ELR (cell line): Measurements from ENCODE around the gene DROSHA.
A peak's percentile ranks its signal among the peaks of the same experiment; 100 is the strongest.

ENCODE experiments used
- DNase-seq: peaks from one replicate; pipeline ENCODE4 v3.0.0-alpha.2; 2015; ENCODE audit warnings: low read depth

The DROSHA gene

DNA sequence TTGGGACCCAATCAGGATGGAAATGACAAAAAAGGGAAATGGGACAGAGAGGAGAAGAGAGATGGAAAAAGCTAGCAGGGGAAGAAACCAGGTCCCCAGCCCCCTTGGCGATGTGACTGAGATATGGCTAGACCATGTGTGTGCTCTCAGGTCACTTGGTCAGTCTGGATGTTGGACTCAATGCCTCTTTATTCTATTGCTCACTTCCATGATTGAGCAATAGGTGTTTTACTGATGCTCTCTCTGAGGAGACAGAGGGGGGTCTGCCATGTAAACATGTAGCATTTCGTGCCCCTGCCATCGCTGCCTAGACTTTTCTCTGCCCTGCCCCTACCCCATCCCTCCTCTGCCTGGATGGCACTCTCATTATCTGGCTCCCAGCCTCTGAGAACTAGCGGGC lies 150.6 kb downstream of the DROSHA start:
- DNase-seq: no peak

DNA sequence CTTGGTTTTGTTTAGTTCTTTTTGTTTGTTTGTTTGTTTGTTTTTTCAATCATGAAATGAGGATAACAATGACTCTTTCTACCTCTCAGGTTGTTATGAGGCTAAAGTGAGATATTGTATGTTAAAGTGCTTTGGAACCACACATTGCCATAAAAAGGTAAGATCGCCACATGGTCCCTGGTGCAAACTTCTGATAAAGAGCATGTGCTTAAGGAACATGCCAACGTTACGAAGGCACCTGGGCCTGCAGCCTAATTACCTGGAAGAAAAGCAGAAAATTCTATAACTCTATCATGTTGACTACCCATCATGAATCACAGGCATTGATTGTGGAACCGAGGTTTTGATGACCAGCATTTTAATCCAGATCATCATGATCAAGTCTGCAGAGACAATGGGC lies 151.8 kb downstream of the DROSHA start:
- no peak for DNase-seq

DNA sequence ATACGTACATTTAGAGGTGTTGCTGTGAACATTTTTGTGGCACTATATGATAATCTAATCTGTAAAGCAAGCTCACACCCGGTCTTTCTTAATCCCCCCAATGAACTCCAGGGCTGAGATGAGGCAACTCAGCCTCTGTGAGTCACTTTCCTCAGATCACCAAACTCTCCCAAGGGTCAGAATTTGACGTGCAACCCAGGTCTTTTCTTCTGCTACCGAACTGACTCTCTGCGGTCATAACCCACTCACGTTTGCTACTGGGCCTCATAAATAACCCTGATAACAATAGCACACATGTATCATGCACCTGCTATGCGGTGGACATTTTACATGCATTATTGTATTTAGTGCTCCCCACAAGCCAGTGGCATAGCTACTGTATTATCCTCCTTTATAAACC lies 153.1 kb downstream of the DROSHA start:
- no peak for DNase-seq

DNA sequence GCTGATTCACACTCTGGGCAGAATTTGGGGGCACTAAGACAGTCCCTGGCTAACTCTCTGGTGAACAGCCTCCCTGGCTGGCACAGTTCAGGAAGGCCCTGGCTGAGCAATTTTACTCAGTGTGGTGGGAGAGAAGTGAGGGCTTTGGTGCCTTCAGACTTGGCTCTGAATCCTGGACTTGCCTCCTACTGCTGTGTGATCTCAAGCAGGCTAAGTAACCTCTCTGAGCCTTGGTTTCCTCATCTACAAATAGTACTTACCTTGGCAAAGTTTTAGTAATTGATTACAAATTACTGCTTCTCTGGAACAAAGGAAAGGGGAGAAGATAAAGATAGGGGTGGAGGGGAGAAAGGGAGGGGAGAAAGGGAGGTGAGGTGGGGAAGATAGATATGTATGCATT lies 153.8 kb downstream of the DROSHA start:
- no peak for DNase-seq

DNA sequence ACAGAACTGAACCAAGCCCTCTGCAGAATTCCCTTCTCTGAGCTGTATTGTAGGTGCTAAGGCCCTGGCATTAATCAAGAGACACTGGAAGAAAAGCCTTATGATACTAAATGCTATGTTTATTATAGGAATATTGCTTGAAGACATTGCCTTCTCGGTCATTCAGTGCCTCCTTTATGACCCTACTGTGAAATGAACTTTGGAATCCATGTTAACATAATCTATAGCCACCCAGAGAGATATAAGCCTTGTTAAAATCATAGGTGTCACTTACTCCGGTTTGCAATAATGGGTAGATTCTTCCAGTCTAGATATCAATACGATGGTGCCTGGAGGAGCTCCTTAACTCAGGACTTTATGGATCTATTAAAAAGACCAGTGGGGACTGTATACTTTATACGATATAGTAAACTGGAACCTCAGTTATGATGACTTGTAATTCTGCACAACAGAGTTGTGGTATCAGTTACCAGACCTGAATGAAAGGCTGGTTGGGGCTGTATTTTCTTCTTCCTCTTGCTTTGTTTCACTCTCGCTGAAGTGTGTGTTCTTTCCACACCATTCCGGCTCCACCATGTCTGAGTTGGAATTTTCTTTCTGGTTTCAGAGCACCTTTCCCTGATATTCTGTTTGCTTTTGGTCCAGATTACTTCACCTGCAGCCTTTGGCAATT lies 154.5 kb downstream of the DROSHA start:
- DNase-seq: no peak

DNA sequence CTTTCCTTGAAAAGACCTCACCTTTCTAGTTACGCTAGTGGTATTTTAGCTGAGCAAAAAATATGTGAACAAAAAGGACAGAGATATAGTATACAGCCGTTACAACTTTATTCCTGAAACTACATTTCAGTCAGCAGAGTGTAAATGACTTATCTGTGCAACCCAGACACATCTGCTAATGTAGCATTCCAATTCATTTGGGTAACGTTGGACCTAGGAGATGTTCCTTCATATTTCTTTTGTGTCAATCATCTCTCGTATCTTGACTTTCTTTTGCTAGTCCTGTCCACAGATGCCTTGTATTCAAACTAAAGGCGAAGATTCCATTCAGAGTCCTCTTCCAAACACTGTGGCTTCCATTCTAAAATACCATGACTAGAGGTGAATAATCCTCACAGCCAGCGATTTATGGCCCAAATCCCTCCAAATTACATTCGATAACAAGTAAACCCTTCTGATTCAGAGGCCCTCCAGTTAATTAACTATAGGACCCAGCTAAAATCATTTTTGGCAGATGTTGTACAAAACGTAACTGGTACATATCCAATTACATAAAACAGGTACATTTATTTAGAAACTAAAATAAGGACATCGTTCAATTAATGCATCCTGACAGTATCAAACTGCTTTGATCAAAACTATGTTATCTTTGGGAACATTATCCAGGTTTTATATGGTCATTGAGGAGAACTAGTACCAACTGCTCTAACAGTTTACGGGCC lies 155.7 kb downstream of the DROSHA start:
- no peak for DNase-seq

DNA sequence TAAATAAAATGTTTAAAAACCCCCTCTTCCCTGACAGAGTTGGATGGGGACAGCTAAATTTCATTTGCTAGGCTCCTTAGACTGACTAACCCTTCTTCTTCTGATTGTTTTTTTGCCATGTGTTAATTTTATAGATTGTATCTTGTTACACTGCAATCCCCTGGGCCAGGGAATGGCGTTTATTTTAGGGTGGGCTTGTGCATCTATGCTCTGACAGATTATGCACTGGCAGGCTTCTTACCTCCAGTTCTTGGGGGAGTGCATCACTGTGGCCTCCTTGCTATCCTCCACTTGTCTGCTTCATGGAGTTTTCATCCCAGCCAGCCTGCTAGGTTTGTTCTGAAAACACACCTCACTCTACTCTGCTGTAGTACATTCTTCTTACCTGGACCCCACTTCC lies 159.8 kb downstream of the DROSHA start:
- no peak for DNase-seq

DNA sequence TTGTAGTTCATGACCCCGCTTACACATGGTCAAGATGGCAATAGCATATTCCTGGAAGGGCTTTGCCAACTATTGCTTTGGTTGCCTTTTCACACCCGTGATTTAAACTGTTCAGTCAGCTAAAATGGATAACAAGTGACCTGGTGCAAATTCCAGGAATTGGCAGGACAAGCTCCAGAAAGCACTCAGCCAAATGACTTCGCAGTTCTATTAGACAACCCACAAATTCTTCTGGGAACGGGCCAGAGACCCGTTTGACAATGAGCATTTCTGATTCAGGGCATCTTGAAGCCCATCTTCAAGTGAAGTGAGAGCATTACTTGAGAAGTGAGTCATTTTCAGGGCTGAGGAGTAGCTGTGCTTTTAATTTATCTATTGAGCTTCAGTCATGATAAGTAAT lies 165.0 kb downstream of the DROSHA start:
- DNase-seq: peak; percentile 20

DNA sequence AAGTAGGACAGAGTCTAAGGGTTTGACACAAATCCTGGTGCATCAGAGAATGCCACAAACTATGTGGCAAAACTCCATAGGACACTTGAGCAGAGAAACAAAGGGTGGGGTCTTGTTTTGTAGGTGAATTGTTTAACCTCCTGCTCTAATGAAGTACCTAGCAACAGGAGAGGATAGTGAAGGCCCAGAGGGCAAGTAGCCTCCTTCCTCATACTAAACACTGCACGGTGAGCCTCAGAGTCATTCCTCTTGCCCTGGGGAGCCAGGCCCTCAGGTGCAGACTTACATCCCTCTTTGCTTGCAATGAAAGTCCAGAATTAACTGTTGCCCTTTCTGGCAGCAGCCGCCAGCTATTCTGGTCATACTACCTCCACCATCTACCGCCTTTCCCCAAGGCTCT lies 166.1 kb downstream of the DROSHA start:
- no peak for DNase-seq

DNA sequence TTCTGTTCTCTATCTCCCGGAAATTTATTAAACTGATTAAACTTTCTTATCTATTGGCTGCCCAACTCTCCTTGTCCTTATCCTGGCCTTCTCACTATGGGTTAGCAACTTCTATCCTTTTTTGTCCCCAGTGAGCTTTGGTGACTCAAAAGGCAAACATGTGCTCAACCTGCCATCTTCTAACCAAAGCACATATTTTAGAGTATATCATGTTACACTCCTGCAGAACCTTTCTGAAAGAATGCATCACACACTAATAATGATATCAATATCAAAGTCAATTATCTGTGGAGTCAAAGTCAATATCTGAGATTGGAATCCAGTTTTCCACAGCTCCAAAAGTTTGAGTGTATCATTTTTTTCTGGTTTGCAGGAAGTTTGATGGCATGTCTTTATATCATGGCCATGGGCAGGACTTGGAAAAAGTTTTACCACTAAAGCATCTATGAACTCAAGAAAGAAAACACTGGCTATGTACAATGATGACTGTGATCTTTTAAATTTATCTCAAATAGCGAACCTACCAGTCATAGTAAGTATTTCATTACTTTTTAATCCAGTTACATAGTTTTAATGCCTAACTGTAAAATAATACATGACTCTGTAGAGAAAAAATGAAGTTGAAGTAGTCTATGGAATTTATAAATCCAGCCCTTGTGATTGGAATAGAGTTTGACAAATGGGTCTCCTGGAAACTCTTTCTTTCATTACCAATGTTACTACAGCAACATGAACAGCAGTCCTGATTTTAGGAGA lies 166.8 kb downstream of the DROSHA start:
- DNase-seq: peak; percentile 75

DNA sequence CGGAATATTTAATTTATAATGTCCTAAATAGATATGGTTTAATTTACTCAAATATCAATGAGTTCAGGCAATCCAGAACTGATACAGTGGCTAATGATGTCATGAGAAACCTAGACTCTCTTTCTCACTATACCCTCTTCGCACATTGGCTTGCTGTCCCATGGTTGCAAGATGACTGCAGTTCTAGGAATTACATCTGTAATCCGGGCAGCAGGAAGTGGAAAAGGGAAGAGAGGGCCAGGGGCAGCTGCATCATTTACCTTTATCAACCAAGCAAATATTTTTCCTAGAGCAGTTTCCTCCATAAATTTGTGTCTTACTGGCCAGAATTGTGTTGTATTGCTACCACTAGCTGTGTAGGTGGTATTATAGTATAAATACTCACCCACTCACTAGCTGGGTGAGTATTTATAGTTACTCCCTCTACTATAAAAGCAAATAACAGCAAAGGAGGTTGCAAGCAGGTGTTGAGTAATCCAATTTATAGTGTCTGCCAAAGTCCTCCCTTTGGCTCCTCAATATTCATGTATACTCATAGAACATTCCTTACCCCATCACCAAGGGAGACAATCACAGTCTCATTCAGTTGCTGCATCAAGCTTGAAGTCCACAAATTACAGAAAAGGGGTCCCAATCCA lies 168.8 kb downstream of the DROSHA start:
- DNase-seq: peak; percentile 64

DNA sequence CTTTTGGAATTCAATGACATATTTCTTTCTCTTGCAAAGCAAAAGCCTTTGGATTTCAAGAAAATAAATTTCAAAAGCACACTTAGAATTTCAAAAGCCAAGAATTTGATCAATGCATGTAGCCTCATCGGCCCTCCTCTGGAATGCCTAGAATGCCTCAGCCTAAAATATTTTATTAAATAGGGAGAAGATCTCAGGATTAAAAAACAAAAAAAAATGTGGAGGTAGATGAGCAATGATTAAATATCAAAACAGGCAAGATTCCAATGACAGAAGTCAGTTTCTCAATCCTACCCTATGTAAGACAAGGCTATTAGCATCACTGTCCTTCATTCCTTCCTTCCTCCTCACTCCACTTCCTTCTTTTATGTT lies 169.4 kb downstream of the DROSHA start:
- peak; percentile 47 for DNase-seq

DNA sequence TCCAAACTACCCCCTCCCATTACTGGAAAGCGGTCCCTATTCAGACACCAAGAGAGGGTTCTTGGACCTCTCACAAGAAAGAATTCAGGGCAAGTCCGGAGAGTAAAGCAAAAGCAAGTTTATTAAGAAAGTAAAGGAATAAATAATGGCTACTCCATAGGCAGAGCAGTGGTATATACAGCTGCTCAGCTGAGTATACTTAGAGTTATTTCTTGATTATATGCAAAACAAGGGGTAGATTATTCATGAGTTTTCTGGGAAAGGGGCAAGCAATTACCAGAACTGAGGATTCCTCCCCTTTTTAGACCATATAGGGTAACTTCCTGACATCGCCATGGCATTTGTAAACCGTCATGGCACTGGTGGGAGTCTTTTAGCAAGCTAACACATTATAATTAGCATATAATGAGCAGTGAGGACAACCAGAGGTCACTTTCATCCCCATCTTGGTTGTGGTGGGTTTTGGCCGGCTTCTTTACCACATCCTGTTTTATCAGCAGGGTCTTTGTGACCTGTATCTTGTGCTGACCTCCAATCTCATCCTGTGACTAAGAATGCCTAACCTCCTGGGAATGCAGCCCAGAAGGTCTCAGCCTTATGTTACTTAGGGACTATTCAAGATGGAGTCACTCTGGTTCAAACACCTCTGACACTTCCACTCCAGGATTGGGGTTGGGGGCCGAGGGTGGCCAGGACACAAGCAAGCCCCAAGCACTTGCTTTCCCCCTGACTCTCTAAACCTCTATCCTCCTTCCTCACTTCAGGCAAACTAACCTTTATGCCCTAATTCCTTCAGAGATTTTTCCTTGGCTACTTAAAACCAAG lies 170.0 kb downstream of the DROSHA start:
- DNase-seq: peak; percentile 66

DNA sequence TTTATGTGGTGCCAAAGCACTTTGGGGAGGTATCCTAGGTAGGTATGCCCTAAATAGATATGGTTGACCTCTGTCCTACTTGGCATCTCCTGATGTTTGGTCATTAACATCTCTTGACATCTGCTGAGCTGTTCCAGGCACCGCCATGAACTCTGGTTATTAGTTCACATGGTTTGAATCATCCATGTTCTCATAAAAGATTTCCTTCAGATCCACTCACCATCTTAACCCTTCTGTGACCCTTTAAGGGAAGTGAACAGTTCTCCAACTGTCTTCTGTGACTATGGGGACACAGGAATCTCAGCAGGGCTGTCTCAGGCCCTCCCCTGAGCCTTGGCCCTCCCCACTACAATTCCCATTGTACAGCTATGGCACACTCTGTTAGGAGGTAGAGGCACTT lies 170.7 kb downstream of the DROSHA start:
- peak; percentile 88 for DNase-seq

DNA sequence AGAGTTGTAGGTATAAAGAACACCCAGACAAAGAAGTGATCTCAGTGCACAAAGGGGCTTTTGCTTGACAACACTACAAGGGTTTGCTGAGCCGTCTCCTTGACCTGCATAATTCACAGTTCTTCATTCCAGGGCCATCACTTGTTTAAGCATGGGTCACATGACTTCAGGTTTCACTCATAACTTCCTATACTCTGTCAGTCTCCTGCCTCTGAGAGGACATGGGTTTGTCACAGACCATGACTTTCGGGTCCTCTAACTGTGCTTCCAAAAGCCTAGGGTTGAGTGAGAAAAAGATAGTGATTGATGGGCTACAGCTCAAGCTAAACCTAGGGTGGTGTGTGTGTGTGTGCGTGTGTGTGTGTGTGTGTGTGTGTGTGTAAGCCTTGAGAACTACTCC lies 172.1 kb downstream of the DROSHA start:
- DNase-seq: no peak

DNA sequence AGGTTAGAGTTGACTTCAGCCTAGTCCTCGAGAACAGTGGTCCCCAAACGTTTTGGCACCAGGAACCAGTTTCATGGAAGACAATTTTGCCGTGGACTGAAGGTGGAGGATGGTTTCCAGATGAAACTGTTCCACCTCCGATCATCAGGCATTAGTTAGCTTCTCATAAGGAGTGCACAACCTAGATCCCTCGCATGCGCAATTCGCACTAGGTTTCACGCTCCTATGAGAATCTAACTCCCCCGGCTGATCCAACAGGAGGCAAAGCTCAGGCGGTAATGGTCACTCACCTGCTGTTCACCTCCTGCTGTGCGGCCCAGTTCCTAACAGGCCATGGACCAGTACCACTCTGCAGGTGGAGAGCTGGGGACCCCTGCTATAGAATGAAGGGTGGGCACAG lies 174.9 kb downstream of the DROSHA start:
- DNase-seq: no peak

DNA sequence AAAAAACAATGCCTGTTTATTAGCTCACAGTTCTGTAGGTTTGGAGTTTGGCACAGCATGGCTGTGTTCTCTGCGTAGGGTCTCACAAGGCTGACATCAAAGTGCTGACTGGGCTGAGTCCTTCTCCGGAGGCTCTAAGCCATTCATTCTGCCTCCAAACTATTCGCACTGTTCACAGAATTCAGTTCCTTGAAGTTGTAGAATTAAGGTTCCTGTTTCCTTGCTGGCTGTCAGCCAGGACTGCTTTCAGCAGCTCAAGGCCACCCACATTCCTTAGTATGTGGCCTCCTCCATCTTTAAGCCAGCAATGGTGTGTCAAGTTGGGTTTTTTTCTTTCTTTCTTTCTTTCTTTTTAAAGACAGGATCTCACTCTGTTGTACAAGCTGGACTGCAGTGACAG lies 176.6 kb downstream of the DROSHA start:
- no peak for DNase-seq
